SK-N-SH (cell line): ENCODE results near the gene RAB33B. TPM values are rescaled to one million over a fixed set of nuclear protein-coding genes. Genes with fewer than 3 reads are reported as not detected.

ENCODE experiments used
- CTCF ChIA-PET: fragments of 300-600, 350-600 bp; formaldehyde crosslinking; extraction: SDS; loops from one replicate; lab custom pipeline; 2021; lab: Yijun Ruan, JAX
- POLR2A ChIA-PET: fragments of 350-600 bp; sonication (Branson Sonifier 250); formaldehyde crosslinking; extraction: SDS; loops from one replicate; lab custom pipeline; 2020; ENCODE audit warnings: antibody characterized with exemption, inconsistent platforms; lab: Yijun Ruan, JAX
- DNase-seq: peaks from one replicate; pipeline ENCODE4 v3.0.0; 2012
- H2AFZ ChIP-seq: fragments of 200-600 bp; sonication (generic); 2 replicates; pipeline ENCODE4 v1.8.1; 2016; ENCODE audit warnings: antibody characterized with exemption, mild to moderate bottlenecking, low read depth
- H3F3A ChIP-seq: fragments of 200-600 bp; sonication (generic); replicated peaks from 2 replicates; pipeline ENCODE3; 2016; ENCODE audit warnings: antibody characterized with exemption, mild to moderate bottlenecking; ENCODE audit not compliant: insufficient read depth
- H3K27ac ChIP-seq, 2 experiments: fragments of 200-500 bp in 1 of 2; fragments of 200-600 bp in 1 of 2; sonication (Bioruptor generic) in 1 of 2; sonication (generic), shearing (Covaris generic) in 1 of 2; 2 replicates each; pipeline versions ENCODE4 v1.5.1 to v1.6.1; 2014 to 2016; ENCODE audit warnings: low read depth in 2 of 2, inconsistent platforms in 1 of 2, low read length in 1 of 2, mild to moderate bottlenecking in 1 of 2, mixed read lengths in 1 of 2
- H3K27me3 ChIP-seq: fragments of 200-600 bp; sonication (generic), shearing (Covaris generic); 2 replicates; pipeline ENCODE4 v1.6.1; 2016; ENCODE audit warnings: mixed run types; ENCODE audit not compliant: insufficient read depth
- H3K36me3 ChIP-seq, 2 experiments: fragments of 200-500 bp in 1 of 2; fragments of 200-600 bp in 1 of 2; sonication (Bioruptor generic) in 1 of 2; sonication (generic) in 1 of 2; replicated peaks in 1 of 2; 2 replicates each; pipeline versions ENCODE3 to v1.5.1; 2014 to 2016; ENCODE audit warnings: low read length in 1 of 2, mild to moderate bottlenecking in 1 of 2; ENCODE audit not compliant: insufficient read depth in 2 of 2, control insufficient read depth in 1 of 2
- H3K4me1 ChIP-seq, 2 experiments: fragments of 200-500 bp in 1 of 2; fragments of 200-600 bp in 1 of 2; sonication (Bioruptor generic) in 1 of 2; sonication (generic), shearing (Covaris generic) in 1 of 2; 2 replicates each; pipeline versions ENCODE4 v1.5.1 to v1.6.1; 2014 to 2016; ENCODE audit warnings: low read depth in 1 of 2, low read length in 1 of 2, mixed run types in 1 of 2; ENCODE audit not compliant: insufficient read depth in 2 of 2, control insufficient read depth in 1 of 2
- H3K4me2 ChIP-seq: fragments of 200-600 bp; sonication (generic), shearing (Covaris generic); 2 replicates; pipeline ENCODE4 v1.6.1; 2017; ENCODE audit warnings: mixed run types
- H3K4me3 ChIP-seq, 2 experiments: fragments of 200-500 bp in 1 of 2; fragments of 200-600 bp in 1 of 2; sonication (Bioruptor generic) in 1 of 2; sonication (generic), shearing (Covaris generic) in 1 of 2; 2 replicates each; pipeline versions ENCODE4 v1.5.1 to v1.8.1; 2014 to 2016; ENCODE audit warnings: low read depth in 2 of 2, inconsistent platforms in 1 of 2, low read length in 1 of 2, mild to moderate bottlenecking in 1 of 2, mixed read lengths in 1 of 2, moderate library complexity in 1 of 2
- H3K79me2 ChIP-seq: fragments of 200-600 bp; sonication (generic); 2 replicates; pipeline ENCODE4 v1.8.1; 2017; ENCODE audit warnings: mild to moderate bottlenecking; ENCODE audit not compliant: insufficient read depth
- H3K9ac ChIP-seq: fragments of 200-600 bp; sonication (generic); 2 replicates; pipeline ENCODE4 v1.6.1; 2017; ENCODE audit warnings: mixed run types
- H3K9me2 ChIP-seq: fragments of 200-600 bp; sonication (generic); 2 replicates; pipeline ENCODE4 v1.6.1; 2017; ENCODE audit warnings: mixed run types
- H3K9me3 ChIP-seq: fragments of 200-600 bp; sonication (generic); 2 replicates; pipeline ENCODE4 v1.6.1; 2017; ENCODE audit warnings: mixed run types, mild to moderate bottlenecking, moderate library complexity
- H4K20me1 ChIP-seq: fragments of 200-600 bp; sonication (generic); 2 replicates; pipeline ENCODE4 v1.6.1; 2017; ENCODE audit warnings: mild to moderate bottlenecking, mixed run types; ENCODE audit not compliant: insufficient read depth
- CHD2 ChIP-seq: fragments of 150-350 bp; IDR thresholded peaks from 2 replicates; pipeline ENCODE4 v1.6.1; 2018; ENCODE audit warnings: low read length; ENCODE audit not compliant: partially characterized antibody
- CTCF ChIP-seq: fragments of 200-600 bp; sonication (generic); IDR thresholded peaks from 2 replicates; pipeline ENCODE4 v1.6.1; 2017; ENCODE audit warnings: antibody characterized with exemption, mild to moderate bottlenecking, moderate library complexity
- EP300 ChIP-seq, 2 experiments: IDR thresholded peaks; 2 replicates each; pipeline versions ENCODE4 v1.4.0 to v1.6.1; 2012; ENCODE audit warnings: borderline replicate concordance in 1 of 2, low read depth in 1 of 2, low read length in 1 of 2
- EZH2phosphoT487 ChIP-seq: fragments of 200-600 bp; sonication (generic); IDR thresholded peaks from 2 replicates; pipeline ENCODE4 v1.6.1; 2017; ENCODE audit warnings: low read depth, mixed run types, mild to moderate bottlenecking, antibody characterized with exemption, moderate library complexity, borderline replicate concordance
- FOXJ3 ChIP-seq: sonication (generic); formaldehyde crosslinking; IDR thresholded peaks from 2 replicates; pipeline ENCODE4 v1.5.1; 2020; ENCODE audit warnings: mild to moderate bottlenecking, missing genetic modification reagents
- MXI1 ChIP-seq: IDR thresholded peaks from 2 replicates; pipeline ENCODE4 v1.6.1; 2012; ENCODE audit warnings: mild to moderate bottlenecking, low read depth, low read length, improper control_type of control experiment
- NFIC ChIP-seq: IDR thresholded peaks from 2 replicates; pipeline ENCODE4 v1.4.0; 2012; ENCODE audit warnings: borderline replicate concordance
- SIN3A ChIP-seq: IDR thresholded peaks from 2 replicates; pipeline ENCODE4 v1.6.1; 2012; ENCODE audit warnings: low read depth, mild to moderate bottlenecking, low read length, moderate library complexity, borderline replicate concordance
- TAF1 ChIP-seq: IDR thresholded peaks from 2 replicates; pipeline ENCODE4 v1.6.1; 2012; ENCODE audit warnings: low read depth, mild to moderate bottlenecking, low read length, moderate library complexity, borderline replicate concordance
- TEAD4 ChIP-seq: IDR thresholded peaks from 2 replicates; pipeline ENCODE4 v1.4.0; 2012; ENCODE audit warnings: mild to moderate bottlenecking, borderline replicate concordance; ENCODE audit not compliant: insufficient read depth
- USF1 ChIP-seq: IDR thresholded peaks from 2 replicates; pipeline ENCODE4 v1.4.0; 2012; ENCODE audit warnings: low read depth, borderline replicate concordance
- USF2 ChIP-seq: fragments of 150-350 bp; IDR thresholded peaks from 2 replicates; pipeline ENCODE4 v1.6.1; 2017; ENCODE audit warnings: antibody characterized with exemption, low read length, low read depth, borderline replicate concordance
- ZBTB33 ChIP-seq: IDR thresholded peaks from 2 replicates; pipeline ENCODE4 v1.4.0; 2012; ENCODE audit warnings: low read depth, borderline replicate concordance
- WGBS: methylation state at CpG from one replicate; pipeline ENCODE4 v1.1.6; 2017; ENCODE audit warnings: low lambda C conversion rate; 5-methylcytosine and 5-hydroxymethylcytosine counted together
- polyA plus RNA-seq, 3 experiments: library from polyadenylated mRNA; depleted of rRNA; stranded (reverse); fragments of >200 nt; gene quantifications; 2 replicates each; pipeline ENCODE4 v1.2.3, GENCODE V29; 2012

The RAB33B gene
- polyA plus RNA-seq, 1 of the 3 experiments (the other 2 are of a cell fraction): 2.3 TPM

- no peak overlapping the region for H2AFZ ChIP-seq
- H3K4me1 ChIP-seq: no peaks in the 10 kb centered on the region
- no peak for TF ChIP-seq ZBTB33
- TF ChIP-seq MXI1: no peak
- no peak for TF ChIP-seq CTCF
- 93% methylated on average over 2 of the region's 2 CpGs for WGBS
- H3K9me2 ChIP-seq: no peaks in the 10 kb centered on the region
- no peaks in the 10 kb centered on the region for H4K20me1 ChIP-seq
- no peak for DNase-seq
- POLR2A ChIA-PET: no interaction called here
- CTCF ChIA-PET: interaction anchor here (1.7 kb wide), 1 partner anchor 10 kb away, joined by 3 read pairs; no protein-coding TSS in a partner anchor
- H3F3A ChIP-seq: peaks cover 10% of the 10 kb centered on the region
- no peaks in the 10 kb centered on the region for H3K79me2 ChIP-seq
- H3K4me3 ChIP-seq: no peak overlapping the region
- no peak overlapping the region for H3K9ac ChIP-seq
- H3K9me3 ChIP-seq: no peaks in the 10 kb centered on the region
- H3K27ac ChIP-seq: no peak overlapping the region
- H3K27me3 ChIP-seq: no peaks in the 10 kb centered on the region
- no peak overlapping the region for H3K4me2 ChIP-seq
- H3K36me3 ChIP-seq: no peaks in the 10 kb centered on the region
Measured at GRCh38 chr4:139492429-139492828, 38.5 kb downstream of the RAB33B start.

GRCh38 chr4:139493176-139493575 lies 39.3 kb downstream of the RAB33B start:
- Histone ChIP-seq H3K27me3 (no peaks in the 10 kb centered on the region), H2AFZ (no peak overlapping the region), H3K4me2 (no peak overlapping the region), H3K9ac (no peak overlapping the region), H3K9me2 (no peaks in the 10 kb centered on the region), H3K4me3 (no peak overlapping the region), H3K27ac (no peak overlapping the region), H3K79me2 (no peaks in the 10 kb centered on the region), H3K36me3 (no peaks in the 10 kb centered on the region), H3F3A (peaks cover 9% of the 10 kb centered on the region), H3K9me3 (no peaks in the 10 kb centered on the region), H3K4me1 (no peaks in the 10 kb centered on the region; a peak in 1 of 4 replicates), H4K20me1 (no peaks in the 10 kb centered on the region)
- ChIA-PET CTCF (interaction anchor here (1.7 kb wide), 1 partner anchor 9 kb away, joined by 3 read pairs; no protein-coding TSS in a partner anchor), POLR2A (no interaction called here)
- 85% methylated on average over 4 of the region's 4 CpGs for WGBS
- DNase-seq: no peak
- TF ChIP-seq CHD2: no peak
- TF ChIP-seq EP300 (IDR thresholded peaks at IDR 0.05; ENCODE audit: borderline replicate concordance in 1 of 2, low read depth in 1 of 2, low read length in 1 of 2): no peak
- TF ChIP-seq TAF1: no peak
- TF ChIP-seq MXI1: no peak
- no peak for TF ChIP-seq USF2
- no peak for TF ChIP-seq EZH2phosphoT487
- TF ChIP-seq SIN3A: no peak
- TF ChIP-seq NFIC: no peak
- TF ChIP-seq FOXJ3 (CRISPR knock-in tag): no peak
- TF ChIP-seq ZBTB33: no peak
- no peak for TF ChIP-seq TEAD4
- no peak for TF ChIP-seq USF1
